ENCODE results near the gene CNN3. TPM values are rescaled to one million over a fixed set of nuclear protein-coding genes. Genes with fewer than 3 reads are reported as not detected.

The CNN3 gene
- total and polyA plus RNA-seq, 4 donors, result 43.9 to 87.4 (median 69.6) TPM

DNA sequence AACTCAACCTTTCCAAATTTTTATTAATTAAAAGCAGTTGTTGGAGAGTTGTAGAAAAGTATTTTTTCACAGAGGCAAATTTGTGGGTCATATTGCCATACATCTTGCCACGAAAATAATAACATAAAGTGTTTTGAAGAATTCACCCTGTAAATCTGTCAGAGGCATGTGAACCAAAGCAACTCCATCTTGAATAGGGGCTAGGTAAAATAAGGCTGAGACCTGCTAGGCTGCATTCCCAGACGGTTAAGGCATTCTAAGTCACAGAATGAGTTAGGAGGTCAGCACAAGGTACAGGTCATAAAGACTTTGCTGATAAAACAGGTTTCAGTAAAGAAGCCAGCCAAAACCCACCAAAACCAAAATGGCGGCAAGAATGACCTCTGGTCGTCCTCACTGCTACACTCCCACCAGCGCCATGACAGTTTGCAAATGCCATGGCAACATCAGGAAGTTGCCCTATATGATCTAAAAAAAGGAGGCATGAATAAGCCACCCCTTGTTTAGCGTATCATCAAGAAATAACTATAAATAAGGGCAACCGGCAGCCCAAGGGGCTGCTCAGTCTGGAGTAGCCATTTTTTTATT is 4.4 kb upstream of the CNN3 start:
- Histone ChIP-seq H3K4me1 (ENCODE audit: control insufficient read depth in 4 of 4, insufficient read depth in 4 of 4, low read length in 3 of 4) (peaks cover 2 to 22% (median 9%) of the 10 kb centered on the region in 4 donors), H3K4me3 (ENCODE audit: low read depth in 1 of 3, low read length in 3 of 3) (no peak overlapping the region), H3K27me3 (ENCODE audit: control insufficient read depth in 4 of 4, insufficient read depth in 4 of 4, low read length in 3 of 4) (no peaks in the 10 kb centered on the region), H3K9ac (ENCODE audit: low read depth in 1 of 2, low read length in 2 of 2) (no peak overlapping the region), H3K9me3 (ENCODE audit: control insufficient read depth in 4 of 4, low read length in 3 of 4) (no peaks in the 10 kb centered on the region), H3K27ac (ENCODE audit: low read depth in 1 of 2, low read length in 2 of 2) (no peak overlapping the region), H3K36me3 (ENCODE audit: control insufficient read depth in 4 of 4, insufficient read depth in 3 of 4, low read depth in 1 of 4, low read length in 3 of 4) (peaks cover 0 to 7% (median 4%) of the 10 kb centered on the region in 4 donors)
- WGBS, result 95% methylated on average over 7 of the region's 7 CpGs
- DNase-seq (ENCODE audit: low spot score), result no peak
- no peak for TF ChIP-seq FOXA2 (IDR thresholded peaks at IDR 0.05)
- no peak for TF ChIP-seq SP1 (IDR thresholded peaks at IDR 0.05)

DNA sequence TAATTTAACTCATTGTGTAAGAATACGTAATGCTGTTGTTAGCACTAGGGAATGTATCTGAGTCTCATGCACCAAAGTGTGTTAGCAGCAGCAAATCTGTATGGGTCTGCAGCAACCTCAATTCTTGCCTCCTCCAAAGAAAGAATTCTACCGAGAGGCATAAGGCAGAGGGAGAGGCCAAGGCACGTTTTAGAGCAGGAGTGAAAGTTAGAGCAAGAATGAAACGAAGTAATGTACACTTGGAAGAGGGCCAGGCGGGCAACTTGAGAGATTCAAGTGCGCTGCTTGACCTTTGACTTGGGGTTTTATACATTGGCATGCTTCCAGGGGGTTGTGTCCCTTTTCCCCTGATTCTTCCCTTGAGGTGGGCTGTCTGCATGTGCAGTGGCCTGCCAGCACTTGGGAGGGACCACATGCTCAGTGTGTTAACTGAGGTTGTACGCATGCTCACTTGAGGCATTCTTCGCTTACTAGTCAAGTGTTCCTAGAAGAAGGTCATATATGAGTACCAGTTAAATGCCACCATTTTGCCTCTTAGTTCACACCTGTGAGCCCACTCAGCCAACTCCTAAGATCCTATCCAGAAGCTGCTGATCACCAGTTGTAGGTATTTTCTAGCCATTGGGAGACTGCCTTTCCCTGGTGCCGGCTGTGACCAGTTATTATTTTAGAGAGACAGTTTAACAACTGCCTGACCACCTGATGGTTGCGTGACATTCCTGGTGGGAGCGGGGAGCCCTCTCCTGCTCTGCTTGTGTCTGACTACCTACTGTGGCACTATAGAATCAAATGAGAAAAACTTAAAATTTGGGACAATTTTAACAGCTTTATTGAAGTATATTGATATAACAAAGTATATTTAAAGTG is 2.7 kb upstream of the CNN3 start:
- Histone ChIP-seq H3K9me3 (ENCODE audit: control insufficient read depth in 4 of 4, low read length in 3 of 4) (no peaks in the 10 kb centered on the region), H3K9ac (ENCODE audit: low read depth in 1 of 2, low read length in 2 of 2) (peak overlapping the region in 1 of 2 donors; percentile 39), H3K4me3 (ENCODE audit: low read depth in 1 of 3, low read length in 3 of 3) (peak overlapping the region; percentile 72 to 85 (median 79)), H3K27me3 (ENCODE audit: control insufficient read depth in 4 of 4, insufficient read depth in 4 of 4, low read length in 3 of 4) (no peaks in the 10 kb centered on the region), H3K4me1 (ENCODE audit: control insufficient read depth in 4 of 4, insufficient read depth in 4 of 4, low read length in 3 of 4) (peaks cover 2 to 30% (median 11%) of the 10 kb centered on the region in 4 donors), H3K27ac (ENCODE audit: low read depth in 1 of 2, low read length in 2 of 2) (peak overlapping the region in 1 of 2 donors; percentile 99), H3K36me3 (ENCODE audit: control insufficient read depth in 4 of 4, insufficient read depth in 3 of 4, low read depth in 1 of 4, low read length in 3 of 4) (peaks cover 0 to 7% (median 4%) of the 10 kb centered on the region in 4 donors)
- TF ChIP-seq NR2F2 (IDR thresholded peaks at IDR 0.05), result peak; percentile 30
- TF ChIP-seq, protein P1, sequence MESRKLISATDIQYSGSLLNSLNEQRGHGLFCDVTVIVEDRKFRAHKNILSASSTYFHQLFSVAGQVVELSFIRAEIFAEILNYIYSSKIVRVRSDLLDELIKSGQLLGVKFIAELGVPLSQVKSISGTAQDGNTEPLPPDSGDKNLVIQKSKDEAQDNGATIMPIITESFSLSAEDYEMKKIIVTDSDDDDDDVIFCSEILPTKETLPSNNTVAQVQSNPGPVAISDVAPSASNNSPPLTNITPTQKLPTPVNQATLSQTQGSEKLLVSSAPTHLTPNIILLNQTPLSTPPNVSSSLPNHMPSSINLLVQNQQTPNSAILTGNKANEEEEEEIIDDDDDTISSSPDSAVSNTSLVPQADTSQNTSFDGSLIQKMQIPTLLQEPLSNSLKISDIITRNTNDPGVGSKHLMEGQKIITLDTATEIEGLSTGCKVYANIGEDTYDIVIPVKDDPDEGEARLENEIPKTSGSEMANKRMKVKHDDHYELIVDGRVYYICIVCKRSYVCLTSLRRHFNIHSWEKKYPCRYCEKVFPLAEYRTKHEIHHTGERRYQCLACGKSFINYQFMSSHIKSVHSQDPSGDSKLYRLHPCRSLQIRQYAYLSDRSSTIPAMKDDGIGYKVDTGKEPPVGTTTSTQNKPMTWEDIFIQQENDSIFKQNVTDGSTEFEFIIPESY (IDR thresholded peaks at IDR 0.05), result no peak
- WGBS, result 55% methylated on average over 11 of the region's 11 CpGs
- no peak for DNase-seq (ENCODE audit: low spot score)

- H3K36me3 ChIP-seq (ENCODE audit: control insufficient read depth in 4 of 4, insufficient read depth in 3 of 4, low read depth in 1 of 4, low read length in 3 of 4), result peaks cover 0 to 6% (median 4%) of the 10 kb centered on the region in 4 donors
- WGBS, result 45% methylated on average over 7 of the region's 7 CpGs
- peak overlapping the region; percentile 72 to 85 (median 79) for H3K4me3 ChIP-seq (ENCODE audit: low read depth in 1 of 3, low read length in 3 of 3)
- peak overlapping the region; percentile 99 for H3K27ac ChIP-seq (ENCODE audit: low read depth in 1 of 2, low read length in 2 of 2)
- H3K4me1 ChIP-seq (ENCODE audit: control insufficient read depth in 4 of 4, insufficient read depth in 4 of 4, low read length in 3 of 4), result peaks cover 2 to 41% (median 19%) of the 10 kb centered on the region in 4 donors
- DNase-seq (ENCODE audit: low spot score), result no peak
- no peaks in the 10 kb centered on the region for H3K27me3 ChIP-seq (ENCODE audit: control insufficient read depth in 4 of 4, insufficient read depth in 4 of 4, low read length in 3 of 4)
- no peaks in the 10 kb centered on the region for H3K9me3 ChIP-seq (ENCODE audit: control insufficient read depth in 4 of 4, low read length in 3 of 4)
- TF ChIP-seq TAF1 (conservative IDR thresholded peaks at IDR 0.05) (no peak), NR2F2 (IDR thresholded peaks at IDR 0.05) (no peak), HNF4G (IDR thresholded peaks at IDR 0.05) (no peak), ATF3 (IDR thresholded peaks at IDR 0.05) (no peak), FOXA1 (IDR thresholded peaks at IDR 0.05) (no peak)
- TF ChIP-seq, protein P2, sequence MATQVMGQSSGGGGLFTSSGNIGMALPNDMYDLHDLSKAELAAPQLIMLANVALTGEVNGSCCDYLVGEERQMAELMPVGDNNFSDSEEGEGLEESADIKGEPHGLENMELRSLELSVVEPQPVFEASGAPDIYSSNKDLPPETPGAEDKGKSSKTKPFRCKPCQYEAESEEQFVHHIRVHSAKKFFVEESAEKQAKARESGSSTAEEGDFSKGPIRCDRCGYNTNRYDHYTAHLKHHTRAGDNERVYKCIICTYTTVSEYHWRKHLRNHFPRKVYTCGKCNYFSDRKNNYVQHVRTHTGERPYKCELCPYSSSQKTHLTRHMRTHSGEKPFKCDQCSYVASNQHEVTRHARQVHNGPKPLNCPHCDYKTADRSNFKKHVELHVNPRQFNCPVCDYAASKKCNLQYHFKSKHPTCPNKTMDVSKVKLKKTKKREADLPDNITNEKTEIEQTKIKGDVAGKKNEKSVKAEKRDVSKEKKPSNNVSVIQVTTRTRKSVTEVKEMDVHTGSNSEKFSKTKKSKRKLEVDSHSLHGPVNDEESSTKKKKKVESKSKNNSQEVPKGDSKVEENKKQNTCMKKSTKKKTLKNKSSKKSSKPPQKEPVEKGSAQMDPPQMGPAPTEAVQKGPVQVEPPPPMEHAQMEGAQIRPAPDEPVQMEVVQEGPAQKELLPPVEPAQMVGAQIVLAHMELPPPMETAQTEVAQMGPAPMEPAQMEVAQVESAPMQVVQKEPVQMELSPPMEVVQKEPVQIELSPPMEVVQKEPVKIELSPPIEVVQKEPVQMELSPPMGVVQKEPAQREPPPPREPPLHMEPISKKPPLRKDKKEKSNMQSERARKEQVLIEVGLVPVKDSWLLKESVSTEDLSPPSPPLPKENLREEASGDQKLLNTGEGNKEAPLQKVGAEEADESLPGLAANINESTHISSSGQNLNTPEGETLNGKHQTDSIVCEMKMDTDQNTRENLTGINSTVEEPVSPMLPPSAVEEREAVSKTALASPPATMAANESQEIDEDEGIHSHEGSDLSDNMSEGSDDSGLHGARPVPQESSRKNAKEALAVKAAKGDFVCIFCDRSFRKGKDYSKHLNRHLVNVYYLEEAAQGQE (IDR thresholded peaks at IDR 0.05), result no peak
- peak overlapping the region; percentile 75 to 81 for H3K9ac ChIP-seq (ENCODE audit: low read depth in 1 of 2, low read length in 2 of 2)
Measured at GRCh38 chr1:94928293-94928939, 1.5 kb upstream of the CNN3 start.

Data from liver (tissue), 9 donors.